Right lobe of liver (tissue), 6 donors: Measurements from ENCODE around the gene PNLIPRP2. TPM values are rescaled to one million over a fixed set of nuclear protein-coding genes. Genes with fewer than 3 reads are reported as not detected.

Experiments
- ATAC-seq, 4 donors: fragments of 200-7000 bp; cut with Tn5 transposase; one replicate each; pipeline ENCODE4 v1.9.1; 2020; ENCODE audit warnings: mild to moderate bottlenecking in 4 of 4, moderate library complexity in 4 of 4
- DNase-seq, 3 donors: peaks; one replicate each; pipeline ENCODE4 v3.0.0-alpha.2; 2020
- H3K27ac ChIP-seq, 3 donors: fragments of 200-600 bp; one replicate each; pipeline ENCODE4 v1.8.0; 2022
- H3K27me3 ChIP-seq, 2 donors: fragments of 200-600 bp; one replicate each; pipeline ENCODE4 v1.8.0; 2022
- H3K36me3 ChIP-seq, 4 donors: fragments of 200-600 bp; sonication (generic) in 1 of 4; one replicate each; pipeline versions ENCODE4 v1.5.1 to v1.8.0; 2017 to 2022; ENCODE audit warnings: control low read depth in 1 of 4
- H3K4me1 ChIP-seq, 4 donors: fragments of 200-600 bp; sonication (generic) in 1 of 4; one replicate each; pipeline versions ENCODE4 v1.5.1 to v1.8.0; 2017 to 2022; ENCODE audit warnings: control low read depth in 1 of 4
- H3K4me3 ChIP-seq, 3 donors: fragments of 200-600 bp; one replicate each; pipeline ENCODE4 v1.8.0; 2022
- H3K9me3 ChIP-seq, 4 donors: fragments of 200-600 bp; sonication (generic) in 1 of 4; one replicate each; pipeline versions ENCODE4 v1.5.1 to v1.8.0; 2017 to 2022; ENCODE audit warnings: control low read depth in 1 of 4
- POLR2A ChIP-seq: fragments of 450-650 bp; IDR thresholded peaks from one replicate; pipeline ENCODE4 v1.6.1; 2017; ENCODE audit warnings: antibody characterized with exemption, mild to moderate bottlenecking
- WGBS: methylation state at CpG from one replicate; pipeline ENCODE4 v1.1.6; 2018; ENCODE audit warnings: low coverage, low lambda C conversion rate; ENCODE audit not compliant: insufficient coverage; ENCODE audit errors: missing lambda C conversion rate; 5-methylcytosine and 5-hydroxymethylcytosine counted together
- intact Hi-C, 2 donors: fragments of 100-400 bp; cut with DNase I; formaldehyde crosslinking; loops; one replicate each; pipeline versions ENCODE4 v1.11.2 to v1.14.1; 2022
- total RNA-seq, 6 experiments: library from RNA; depleted of rRNA in 2 of 6; stranded (reverse); fragments of >200 nt in 2 of 6; fragmentation: NEBNext Ultra II Directional in 3 of 6; extraction: Animal tissue kit (Norgen Biotek cat#: 25700) in 3 of 6; gene quantifications; one replicate each; pipeline versions ENCODE4 v1.1.0 to v1.2.4, GENCODE V29; 2016 to 2023
- TF ChIP-seq, protein P1 (sequence below), 4 donors: fragments of 200-600 bp in 3 of 4; fragments of 450-650 bp in 1 of 4; IDR thresholded peaks; one replicate each; pipeline versions ENCODE4 v1.5.1 to v1.8.0; 2016 to 2022; ENCODE audit warnings: antibody characterized with exemption in 4 of 4, mild to moderate bottlenecking in 2 of 4
- donor health status: DM: no; HTN: yes; CAD: no.
- donor health status: DM: no; HTN: no; CAD: no.
- donor health status: DM: no; HTN: no; CAD: no.
- donor health status: DM: no; HTN: yes; CAD: no.
- donor health status: DM: no; HTN: yes; CAD: no.

Gene PNLIPRP2
- total RNA-seq, 6 experiments from 2014 or later: not detected

DNA sequence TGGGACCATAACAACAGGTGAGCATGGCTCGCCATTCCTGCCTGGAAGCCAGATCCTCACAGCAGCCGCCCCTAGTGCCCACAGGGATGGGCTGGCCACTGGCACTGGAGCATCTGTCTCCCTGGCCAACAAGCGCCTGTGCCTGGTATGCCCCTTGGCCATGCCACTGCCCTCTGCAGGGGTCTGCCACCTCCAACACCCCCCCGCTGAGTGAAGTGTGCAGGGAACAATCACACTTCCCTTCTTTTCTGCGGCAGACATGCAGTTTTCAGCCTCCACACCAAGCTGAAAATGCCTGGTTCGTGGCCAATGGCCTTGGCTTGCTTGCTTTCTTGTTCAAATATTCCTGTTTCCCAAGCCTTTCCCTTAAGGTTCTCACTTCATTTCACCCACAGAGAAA, 70.9 kb downstream of the PNLIPRP2 start:
- intact Hi-C loops: no loop called here
- WGBS: 48% methylated on average over 2 of the region's 6 CpGs
- Histone ChIP-seq H3K4me1 (no peaks in the 10 kb centered on the region), H3K4me3 (no peak overlapping the region), H3K36me3 (no peaks in the 10 kb centered on the region), H3K27me3 (no peaks in the 10 kb centered on the region), H3K27ac (no peak overlapping the region), H3K9me3 (no peaks in the 10 kb centered on the region)
- no peak for ATAC-seq
- TF ChIP-seq, protein P1, sequence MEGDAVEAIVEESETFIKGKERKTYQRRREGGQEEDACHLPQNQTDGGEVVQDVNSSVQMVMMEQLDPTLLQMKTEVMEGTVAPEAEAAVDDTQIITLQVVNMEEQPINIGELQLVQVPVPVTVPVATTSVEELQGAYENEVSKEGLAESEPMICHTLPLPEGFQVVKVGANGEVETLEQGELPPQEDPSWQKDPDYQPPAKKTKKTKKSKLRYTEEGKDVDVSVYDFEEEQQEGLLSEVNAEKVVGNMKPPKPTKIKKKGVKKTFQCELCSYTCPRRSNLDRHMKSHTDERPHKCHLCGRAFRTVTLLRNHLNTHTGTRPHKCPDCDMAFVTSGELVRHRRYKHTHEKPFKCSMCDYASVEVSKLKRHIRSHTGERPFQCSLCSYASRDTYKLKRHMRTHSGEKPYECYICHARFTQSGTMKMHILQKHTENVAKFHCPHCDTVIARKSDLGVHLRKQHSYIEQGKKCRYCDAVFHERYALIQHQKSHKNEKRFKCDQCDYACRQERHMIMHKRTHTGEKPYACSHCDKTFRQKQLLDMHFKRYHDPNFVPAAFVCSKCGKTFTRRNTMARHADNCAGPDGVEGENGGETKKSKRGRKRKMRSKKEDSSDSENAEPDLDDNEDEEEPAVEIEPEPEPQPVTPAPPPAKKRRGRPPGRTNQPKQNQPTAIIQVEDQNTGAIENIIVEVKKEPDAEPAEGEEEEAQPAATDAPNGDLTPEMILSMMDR (IDR thresholded peaks at IDR 0.05): no peak
- no peak for TF ChIP-seq POLR2A
- no peak for DNase-seq

DNA sequence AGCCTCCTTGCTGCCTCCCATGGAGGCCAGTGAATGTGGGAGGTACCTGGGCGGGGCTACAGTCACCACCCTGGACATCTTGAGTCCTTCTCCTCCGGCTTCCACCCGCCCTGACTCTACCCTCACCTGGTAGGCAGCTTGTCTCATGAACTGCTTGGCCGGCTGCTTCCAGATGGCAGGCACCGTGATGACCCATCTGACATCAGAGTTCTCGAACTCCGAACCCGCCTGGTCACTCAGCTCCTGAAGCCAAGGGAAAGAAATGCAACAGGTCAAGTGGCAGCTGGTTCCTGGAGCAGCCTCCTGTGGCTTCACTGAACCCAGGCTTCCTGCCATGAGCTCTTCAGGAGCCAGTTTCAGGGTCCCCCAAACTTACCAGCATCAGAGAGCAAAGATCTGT, 71.5 kb downstream of the PNLIPRP2 start:
- TF ChIP-seq, protein P1 (IDR thresholded peaks at IDR 0.05): no peak
- no peak for TF ChIP-seq POLR2A
- intact Hi-C loops: no loop called here
- Histone ChIP-seq H3K27ac (no peak overlapping the region), H3K27me3 (no peaks in the 10 kb centered on the region), H3K4me3 (no peak overlapping the region), H3K9me3 (no peaks in the 10 kb centered on the region), H3K36me3 (no peaks in the 10 kb centered on the region), H3K4me1 (no peaks in the 10 kb centered on the region)
- ATAC-seq: no peak
- WGBS: 100% methylated on average over 1 of the region's 8 CpGs
- no peak for DNase-seq

DNA sequence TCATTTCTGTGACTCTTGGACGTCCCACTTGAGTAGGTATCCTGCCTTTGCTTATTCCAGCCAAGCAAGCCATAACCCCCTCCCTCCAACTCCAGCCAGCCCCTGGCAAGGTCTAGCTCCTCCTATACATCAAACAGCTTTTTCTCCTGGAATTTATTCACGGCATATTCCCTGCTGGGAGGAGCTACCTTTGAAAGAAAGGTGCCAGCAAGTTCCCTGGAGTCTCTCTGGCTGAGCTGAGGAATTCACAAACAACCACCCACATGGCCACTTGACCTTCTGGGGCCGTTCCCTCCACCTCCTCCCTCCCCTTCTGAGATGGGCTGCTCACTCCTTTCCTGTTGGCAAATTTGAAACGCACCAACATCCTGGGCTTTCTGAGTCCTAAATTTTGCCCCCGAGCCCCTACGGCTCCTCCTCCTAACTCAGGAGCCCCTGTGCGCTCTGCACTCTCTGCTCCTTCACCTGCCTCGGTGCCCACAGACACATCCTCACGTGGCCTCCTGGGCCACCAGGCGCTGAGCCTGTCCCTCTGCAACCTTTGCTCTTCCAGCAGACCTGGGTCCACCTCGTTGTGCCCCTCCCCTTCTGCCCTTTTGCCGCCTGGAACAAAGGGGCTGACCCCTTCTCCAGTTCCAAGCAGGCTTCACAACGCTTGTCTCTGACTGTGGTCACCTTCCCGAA, 73.6 kb downstream of the PNLIPRP2 start:
- H3K27me3 ChIP-seq: no peaks in the 10 kb centered on the region
- H3K4me1 ChIP-seq: no peaks in the 10 kb centered on the region
- WGBS: 27% methylated on average over 12 of the region's 14 CpGs
- no peaks in the 10 kb centered on the region for H3K9me3 ChIP-seq
- no peak overlapping the region for H3K4me3 ChIP-seq
- intact Hi-C loops: no loop called here
- H3K27ac ChIP-seq: no peak overlapping the region
- no peaks in the 10 kb centered on the region for H3K36me3 ChIP-seq
- no peak for TF ChIP-seq POLR2A
- TF ChIP-seq, protein P1 (IDR thresholded peaks at IDR 0.05): no peak
- peak in 3 of 4 donors; percentile 24 to 41 (median 31) for ATAC-seq
- DNase-seq: no peak

Other genes starting within 250 kb of the PNLIPRP2 start
- not detected for gene PNLIPRP3, start 193.1 kb upstream of the PNLIPRP2 start, total RNA-seq
- gene PNLIP, start 75.0 kb upstream of the PNLIPRP2 start, total RNA-seq: not detected
- gene PNLIPRP1, start 30.0 kb upstream of the PNLIPRP2 start, total RNA-seq: not detected
- 1 to 10 TPM; 2.3 to 4.2 (median 2.9) TPM for gene HSPA12A, start 121.6 kb downstream of the PNLIPRP2 start, total RNA-seq
- not detected for gene ENO4, start 228.5 kb downstream of the PNLIPRP2 start, total RNA-seq